H9 (cell line): ENCODE data around the gene C16orf92. TPM values are rescaled to one million over a fixed set of nuclear protein-coding genes. Genes with fewer than 3 reads are reported as not detected.

ENCODE experiments used
- DNase-seq: peaks from one replicate; pipeline ENCODE4 v3.0.0-alpha.2; 2017
- H2AFZ ChIP-seq: one replicate; pipeline ENCODE4 v1.6.1; 2013; ENCODE audit warnings: mild to moderate bottlenecking, low read length, control low read depth, moderate library complexity
- H2AK5ac ChIP-seq: 2 replicates; pipeline ENCODE4 v1.6.1; 2013; ENCODE audit warnings: low read length, control low read depth, mixed read lengths; ENCODE audit not compliant: insufficient read length
- H2BK120ac ChIP-seq: one replicate; pipeline ENCODE4 v1.6.1; 2013; ENCODE audit warnings: low read depth, mild to moderate bottlenecking, low read length, control low read depth, inconsistent platforms; ENCODE audit not compliant: poor library complexity, severe bottlenecking
- H2BK12ac ChIP-seq: 2 replicates; pipeline ENCODE4 v1.6.1; 2013; ENCODE audit warnings: low read length, control low read depth, mixed read lengths, low read depth; ENCODE audit not compliant: insufficient read length
- H2BK15ac ChIP-seq: 2 replicates; pipeline ENCODE4 v1.6.1; 2013; ENCODE audit warnings: low read depth, low read length, control low read depth
- H2BK20ac ChIP-seq: one replicate; pipeline ENCODE4 v1.6.1; 2013; ENCODE audit warnings: low read depth, mild to moderate bottlenecking, low read length, control low read depth, inconsistent platforms; ENCODE audit not compliant: poor library complexity, severe bottlenecking
- H2BK5ac ChIP-seq: 2 replicates; pipeline ENCODE4 v1.6.1; 2013; ENCODE audit warnings: low read length, control low read depth, mixed read lengths; ENCODE audit not compliant: insufficient read length
- H3K14ac ChIP-seq: 2 replicates; pipeline ENCODE4 v1.6.1; 2013; ENCODE audit warnings: low read length, control low read depth; ENCODE audit not compliant: insufficient read depth
- H3K18ac ChIP-seq: 2 replicates; pipeline ENCODE4 v1.6.1; 2013; ENCODE audit warnings: low read depth, mild to moderate bottlenecking, mixed read lengths, low read length, control low read depth; ENCODE audit not compliant: insufficient read length
- H3K23ac ChIP-seq: 2 replicates; pipeline ENCODE4 v1.6.1; 2013; ENCODE audit warnings: low read length, control low read depth, mixed read lengths, low read depth; ENCODE audit not compliant: insufficient read length
- H3K23me2 ChIP-seq: 2 replicates; pipeline ENCODE4 v1.6.1; 2013; ENCODE audit warnings: low read depth, mild to moderate bottlenecking, mixed read lengths, low read length, control low read depth; ENCODE audit not compliant: insufficient read length, poor library complexity, severe bottlenecking
- H3K27ac ChIP-seq: 2 replicates; pipeline ENCODE4 v1.5.1; 2013; ENCODE audit warnings: low read length, control low read depth, mixed read lengths, low read depth; ENCODE audit not compliant: insufficient read length
- H3K27me3 ChIP-seq: 2 replicates; pipeline ENCODE4 v1.6.1; 2013; ENCODE audit warnings: low read length, control low read depth, inconsistent platforms; ENCODE audit not compliant: insufficient read depth
- H3K4ac ChIP-seq: 2 replicates; pipeline ENCODE4 v1.6.1; 2013; ENCODE audit warnings: low read depth, mild to moderate bottlenecking, control low read depth, inconsistent platforms, low read length, moderate library complexity
- H3K4me1 ChIP-seq: 2 replicates; pipeline ENCODE4 v1.6.1; 2013; ENCODE audit warnings: low read length, control low read depth, inconsistent platforms; ENCODE audit not compliant: insufficient read depth
- H3K4me2 ChIP-seq: 2 replicates; pipeline ENCODE4 v1.6.1; 2013; ENCODE audit warnings: low read length, control low read depth, mixed read lengths; ENCODE audit not compliant: insufficient read length, insufficient read depth
- H3K56ac ChIP-seq: 2 replicates; pipeline ENCODE4 v1.6.1; 2013; ENCODE audit warnings: low read depth, mild to moderate bottlenecking, mixed read lengths, low read length, control low read depth; ENCODE audit not compliant: insufficient read length
- H3K79me1 ChIP-seq: 2 replicates; pipeline ENCODE4 v1.6.1; 2013; ENCODE audit warnings: low read depth, mild to moderate bottlenecking, moderate library complexity, low read length, control low read depth, inconsistent platforms; ENCODE audit not compliant: insufficient read depth, poor library complexity, severe bottlenecking
- H3K79me2 ChIP-seq: 2 replicates; pipeline ENCODE4 v1.6.1; 2013; ENCODE audit warnings: low read length, control low read depth, inconsistent platforms; ENCODE audit not compliant: insufficient read depth
- H3K9ac ChIP-seq: 2 replicates; pipeline ENCODE4 v1.6.1; 2013; ENCODE audit warnings: low read length, control low read depth, mixed read lengths; ENCODE audit not compliant: insufficient read length; ENCODE audit errors: extremely low read depth
- H3K9me3 ChIP-seq: one replicate; pipeline ENCODE4 v1.6.1; 2013; ENCODE audit warnings: low read depth, low read length, inconsistent platforms; ENCODE audit not compliant: control insufficient read depth
- H3T11ph ChIP-seq: one replicate; pipeline ENCODE4 v1.6.1; 2013; ENCODE audit warnings: mild to moderate bottlenecking, low read length, control low read depth, inconsistent platforms
- H4K20me1 ChIP-seq: one replicate; pipeline ENCODE4 v1.6.1; 2013; ENCODE audit not compliant: control insufficient read depth, insufficient read length, insufficient read depth
- H4K5ac ChIP-seq: 2 replicates; pipeline ENCODE4 v1.6.1; 2013; ENCODE audit warnings: low read depth, mild to moderate bottlenecking, mixed read lengths, low read length, control low read depth; ENCODE audit not compliant: insufficient read length
- H4K8ac ChIP-seq: replicated peaks from 2 replicates; pipeline ENCODE4 v1.6.1; 2013; ENCODE audit warnings: low read length, control low read depth, mixed read lengths, low read depth; ENCODE audit not compliant: insufficient read length
- H4K91ac ChIP-seq: 2 replicates; pipeline ENCODE4 v1.6.1; 2013; ENCODE audit warnings: low read depth, mild to moderate bottlenecking, moderate library complexity, mixed read lengths, low read length, control low read depth; ENCODE audit not compliant: insufficient read length
- H3K27ac Mint-ChIP-seq, 3 experiments: 2 replicates in 2 of 3; 3 replicates in 1 of 3; pipeline ENCODE4 v1.8.0; 2020 to 2021; ENCODE audit warnings: mixed read lengths in 3 of 3, mild to moderate bottlenecking in 1 of 3, moderate library complexity in 1 of 3
- H3K27me3 Mint-ChIP-seq: 2 replicates; pipeline ENCODE4 v1.8.0; 2021; ENCODE audit warnings: low read depth, mild to moderate bottlenecking, moderate library complexity, mixed read lengths
- H3K36me3 Mint-ChIP-seq, 3 experiments: 2 replicates in 2 of 3; 3 replicates in 1 of 3; pipeline ENCODE4 v1.8.0; 2020 to 2021; ENCODE audit warnings: low read depth in 3 of 3, mixed read lengths in 3 of 3; ENCODE audit not compliant: insufficient read depth in 1 of 3
- H3K4me1 Mint-ChIP-seq, 2 experiments: 2 replicates each; pipeline ENCODE4 v1.8.0; 2020; ENCODE audit warnings: mixed read lengths in 2 of 2
- H3K4me3 Mint-ChIP-seq, 2 experiments: 2 replicates in 1 of 2; 3 replicates in 1 of 2; pipeline ENCODE4 v1.8.0; 2020 to 2021; ENCODE audit warnings: mild to moderate bottlenecking in 2 of 2, mixed read lengths in 2 of 2, moderate library complexity in 1 of 2
- H3K9me3 Mint-ChIP-seq, 2 experiments: 2 replicates in 1 of 2; 3 replicates in 1 of 2; pipeline ENCODE4 v1.8.0; 2020; ENCODE audit warnings: mild to moderate bottlenecking in 2 of 2, mixed read lengths in 2 of 2, moderate library complexity in 1 of 2
- CTCF ChIP-seq: fragments of 200-600 bp; sonication (generic); conservative IDR thresholded peaks from 3 replicates; pipeline ENCODE4 v1.8.0; 2021; ENCODE audit warnings: antibody characterized with exemption, mild to moderate bottlenecking
- WGBS: extraction: QIAGEN DNeasy Blood & Tissue Kit; methylation state at CpG from one replicate; pipeline ENCODE4 v1.1.7; 2013; ENCODE audit warnings: missing lambda C conversion rate, low lambda C conversion rate, mixed read lengths; ENCODE audit not compliant: insufficient read length; ENCODE audit errors: extremely low coverage; 5-methylcytosine and 5-hydroxymethylcytosine counted together
- total RNA-seq: library from RNA; stranded (reverse); gene quantifications from 2 replicates; pipeline ENCODE4 v1.2.1, GENCODE V29; 2021

Gene C16orf92
- total RNA-seq, 1 experiment from 2014 or later = not detected

GRCh38 chr16:29986231-29986630 is 36.8 kb upstream of the C16orf92 start:
- Histone ChIP-seq H3K27ac (no peak overlapping the region), H3K9me3 (no peaks in the 10 kb centered on the region), H3K4ac (no peak overlapping the region), H3K4me2 (no peak overlapping the region), H3K18ac (no peak overlapping the region), H3K79me2 (no peaks in the 10 kb centered on the region), H3K23me2 (no peaks in the 10 kb centered on the region), H3K27me3 (no peaks in the 10 kb centered on the region), H4K91ac (no peak overlapping the region), H3T11ph (no peak overlapping the region), H2BK20ac (no peak overlapping the region), H2BK120ac (no peak overlapping the region), H3K9ac (no peak overlapping the region), H2AK5ac (no peak overlapping the region), H4K20me1 (no peaks in the 10 kb centered on the region), H4K8ac (no peak overlapping the region), H3K79me1 (no peaks in the 10 kb centered on the region), H3K23ac (no peak overlapping the region), H2BK15ac (no peak overlapping the region), H2AFZ (no peak overlapping the region), H2BK5ac (no peak overlapping the region), H4K5ac (no peak overlapping the region), H3K4me1 (no peaks in the 10 kb centered on the region), H3K14ac (no peak overlapping the region), H2BK12ac (no peak overlapping the region), H3K56ac (no peak overlapping the region)
- Mint-ChIP-seq H3K27me3 (no peaks in the 10 kb centered on the region; the same call in 1 of the 2 replicates), H3K27ac (no peak overlapping the region), H3K36me3 (peaks cover 42 to 84% (median 79%) of the 10 kb centered on the region in 3 experiments), H3K4me1 (no peaks in the 10 kb centered on the region), H3K4me3 (no peak overlapping the region), H3K9me3 (no peaks in the 10 kb centered on the region)
- no peak for DNase-seq
- no peak for TF ChIP-seq CTCF
- no CpG with 5 or more reads among the region's 20 CpGs for WGBS
